Left lobe of liver (tissue), 2 donors: ENCODE measurements around the gene VTI1A. TPM values are rescaled to one million over a fixed set of nuclear protein-coding genes. Genes with fewer than 3 reads are reported as not detected.
A peak's percentile ranks its signal among the peaks of the same experiment; 100 is the strongest.
"Not testable (repeated sequence)": the region's sequence is repeated elsewhere in the genome, so short reads cannot be mapped to it uniquely, and the experiment has no call there.

ENCODE experiments used
- ATAC-seq: fragments of 200-7000 bp; cut with Tn5 transposase; one replicate; pipeline ENCODE4 v1.9.1; 2020; ENCODE audit warnings: mild to moderate bottlenecking, moderate library complexity
- DNase-seq: peaks from one replicate; pipeline ENCODE4 v3.0.0-alpha.2; 2020; ENCODE audit warnings: low spot score
- total RNA-seq: library from RNA; stranded (reverse); gene quantifications from one replicate; pipeline ENCODE4 v1.2.1, GENCODE V29; 2021
- donor health status: DM: no; HTN: no; CAD: no; lungs with moderate emphysema.
- donor health status: DM: no; HTN: yes; CAD: no.

VTI1A gene
- 9.9 TPM for total RNA-seq

DNA sequence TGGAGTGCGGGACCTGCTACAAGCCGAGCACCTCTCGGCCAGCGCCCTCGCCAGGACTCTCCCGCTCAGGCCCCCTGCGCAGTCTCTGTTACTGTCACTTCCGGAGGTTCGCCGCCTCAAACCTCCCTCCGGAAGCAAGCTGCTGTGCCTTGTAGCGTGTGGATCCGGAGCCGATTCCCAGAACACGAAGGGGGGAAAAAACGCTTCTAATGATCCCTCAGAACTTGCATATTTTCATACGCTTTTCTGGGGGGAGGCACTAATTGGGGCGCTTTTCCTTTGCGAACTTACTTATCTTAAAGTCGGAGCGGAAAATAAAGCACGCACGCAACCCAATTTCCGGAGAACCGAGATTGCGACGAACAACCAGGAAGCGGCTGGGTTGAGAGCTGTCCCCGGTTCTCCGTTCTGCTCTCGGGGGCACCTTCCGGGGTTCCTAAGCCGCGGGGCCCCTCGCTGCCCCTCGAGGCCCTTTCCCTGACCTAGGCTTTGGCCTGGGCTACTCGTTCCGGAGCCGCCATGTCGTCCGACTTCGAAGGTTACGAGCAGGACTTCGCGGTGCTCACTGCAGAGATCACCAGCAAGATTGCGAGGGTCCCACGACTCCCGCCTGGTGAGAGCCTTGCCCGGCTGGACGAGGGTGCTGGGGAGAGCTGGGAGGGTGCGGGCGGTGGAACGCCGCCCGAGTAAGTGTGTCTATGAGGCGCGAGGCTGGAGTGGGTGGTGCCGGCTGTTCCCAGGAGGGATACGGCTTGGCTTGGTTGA is at the start of gene VTI1A, which contains the start of gene ZDHHC6:
VTI1A (plus strand) TSS at position 361 of the 765 bp plus-strand sequence; CDS start at position 520, 159 bp downstream.
ZDHHC6 (minus strand) TSS at position 60 of the 765 bp plus-strand sequence. CDS start 1,478 bp downstream, outside the sequence.
- ATAC-seq (peak; percentile 97), DNase-seq (peak; percentile 87)

GRCh38 chr10:112397592-112397991 is 49.4 kb upstream of the VTI1A start:
- no peak for ATAC-seq
- DNase-seq, result no peak

DNA sequence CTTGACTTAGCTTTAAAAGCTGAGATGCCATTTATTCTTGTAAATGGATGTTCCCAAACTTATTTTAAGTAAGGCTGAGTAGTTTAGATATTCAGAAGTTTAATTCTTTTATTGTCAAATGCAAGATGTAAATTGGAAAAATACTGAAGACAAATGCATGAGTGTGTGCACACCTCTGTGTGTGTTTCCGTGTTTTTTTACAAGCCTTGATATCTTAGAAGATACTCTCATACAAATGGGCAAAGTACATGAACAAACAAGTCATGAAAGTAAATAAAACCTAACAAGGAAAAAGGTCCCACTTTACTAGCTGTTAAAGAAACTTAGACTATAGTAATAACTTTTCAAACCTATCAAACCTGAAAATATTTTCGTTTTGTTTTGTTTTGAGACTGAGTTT is 44.1 kb upstream of the VTI1A start:
- ATAC-seq (peak; percentile 34), DNase-seq (no peak)

DNA sequence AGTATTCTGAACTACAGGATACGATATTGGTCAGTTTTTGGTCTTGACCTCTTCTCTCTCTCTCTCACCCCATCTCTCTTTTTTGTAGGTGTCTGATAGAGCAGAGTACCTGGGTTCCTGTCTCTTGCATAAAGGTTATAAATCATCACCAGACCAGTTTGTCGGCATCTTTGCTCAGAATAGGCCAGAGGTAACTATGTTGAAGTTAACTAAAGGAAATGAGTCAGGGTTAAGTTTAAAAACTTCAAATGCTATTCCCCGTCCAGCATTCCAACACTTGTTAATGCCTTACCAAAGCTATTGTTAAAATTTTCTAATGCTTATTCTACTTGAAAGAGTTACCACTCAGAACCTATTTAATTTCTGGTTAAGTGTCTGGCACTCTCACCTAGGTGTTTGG is 42.4 kb upstream of the VTI1A start:
- ATAC-seq, result no peak
- DNase-seq, result no peak

DNA sequence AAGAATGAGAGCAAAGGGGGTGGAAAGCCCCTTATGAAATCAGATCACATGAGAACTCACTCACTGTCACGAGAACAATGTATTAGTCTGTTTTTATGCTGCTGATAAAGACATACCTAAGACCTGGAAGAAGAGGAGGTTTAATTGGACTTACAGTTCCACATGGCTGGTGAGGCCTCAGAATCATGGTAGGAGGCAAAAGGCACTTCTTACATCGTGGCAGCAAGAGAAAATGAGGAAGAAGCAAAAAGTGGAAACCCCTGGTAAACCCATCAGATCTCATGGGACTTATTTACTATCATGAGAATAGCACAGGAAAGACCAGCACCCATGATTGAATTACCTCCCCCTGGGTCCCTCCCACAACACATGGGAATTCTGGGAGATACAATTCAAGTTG is 40.2 kb upstream of the VTI1A start:
- ATAC-seq, DNase-seq: not testable (repeated sequence)

DNA sequence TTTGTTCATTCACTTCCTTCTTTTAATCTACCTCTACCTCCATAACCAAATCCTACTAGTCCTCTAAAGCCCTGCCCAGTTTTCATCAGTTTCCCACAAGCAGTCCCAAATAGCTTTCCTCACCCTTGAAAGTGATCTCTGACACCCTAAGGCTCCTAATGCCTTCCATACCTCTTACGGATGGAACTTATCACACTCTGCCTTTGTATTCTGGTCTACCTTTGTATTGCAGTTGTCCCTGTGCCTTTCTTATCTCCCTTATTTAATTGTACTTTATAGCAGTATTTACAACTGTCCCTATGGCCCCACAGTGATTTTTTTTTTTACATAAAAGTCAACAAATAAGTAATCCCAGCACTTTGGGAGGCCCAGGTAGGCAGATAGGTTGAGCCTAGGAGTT is 39.3 kb upstream of the VTI1A start:
- ATAC-seq (no peak), DNase-seq (no peak)

GRCh38 chr10:112409299-112409698 is 37.7 kb upstream of the VTI1A start:
- no peak for ATAC-seq
- DNase-seq, result no peak

DNA sequence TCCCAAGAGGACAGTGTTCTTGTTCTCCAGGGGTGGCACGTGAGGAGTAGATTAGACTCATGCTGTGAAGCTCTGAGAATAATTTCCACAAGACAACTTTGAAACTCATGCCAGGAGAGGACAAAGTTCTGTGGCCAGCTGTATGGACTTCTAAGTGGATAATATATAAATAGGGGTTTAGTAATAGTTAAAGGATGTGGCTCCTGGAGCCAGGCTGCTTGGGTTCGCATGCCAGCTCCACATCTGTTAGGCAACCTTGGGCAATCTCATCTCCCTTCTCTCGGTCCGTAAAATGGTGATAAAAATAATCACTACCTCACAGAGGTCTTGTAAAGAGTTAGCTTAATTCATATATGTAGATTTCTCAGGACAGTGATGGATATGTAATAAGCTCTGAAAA is 37.3 kb upstream of the VTI1A start:
- DNase-seq (no peak), ATAC-seq (no peak)

GRCh38 chr10:112412696-112413095 is 34.3 kb upstream of the VTI1A start:
- ATAC-seq (no peak), DNase-seq (no peak)

DNA sequence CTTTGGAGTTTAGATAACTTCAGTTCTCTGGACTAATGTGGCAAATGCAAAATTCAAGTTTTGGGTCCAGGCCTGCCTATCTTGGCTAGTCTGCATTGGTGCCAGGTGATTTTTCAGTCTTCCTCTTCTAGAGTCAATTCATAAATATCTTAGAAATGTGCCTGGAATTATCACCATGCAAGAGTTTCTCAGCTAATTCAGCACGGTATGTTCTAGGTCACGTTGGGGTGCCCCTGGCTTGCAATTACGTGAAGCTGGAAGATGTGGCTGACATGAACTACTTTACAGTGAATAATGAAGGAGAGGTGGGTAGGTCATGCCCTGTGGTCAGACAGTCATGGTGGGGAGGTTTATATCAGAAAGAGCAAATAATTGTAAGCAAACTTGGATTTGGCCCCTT is 25.3 kb upstream of the VTI1A start:
- ATAC-seq (no peak), DNase-seq (no peak)

DNA sequence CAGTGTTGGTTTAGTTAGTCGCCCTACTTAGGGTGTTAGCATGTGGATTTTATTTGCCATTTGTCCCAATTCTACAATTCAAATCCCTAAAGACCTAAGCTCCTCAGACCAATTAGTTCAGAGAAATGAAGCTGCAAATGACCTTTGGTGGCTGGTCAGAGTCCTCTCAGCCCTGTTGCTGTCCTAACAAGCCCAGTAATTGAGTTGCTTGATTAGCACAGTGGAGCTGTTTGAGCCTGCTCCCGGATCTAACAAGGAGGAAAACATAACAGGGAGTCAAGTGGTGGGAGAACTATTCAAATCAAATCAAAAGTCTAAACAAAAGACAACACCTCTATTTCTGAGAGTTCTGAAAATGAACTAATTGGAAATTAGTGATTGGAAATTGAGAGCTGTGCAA is 22.4 kb upstream of the VTI1A start:
- peak; percentile 52 for DNase-seq
- peak; percentile 84 for ATAC-seq

DNA sequence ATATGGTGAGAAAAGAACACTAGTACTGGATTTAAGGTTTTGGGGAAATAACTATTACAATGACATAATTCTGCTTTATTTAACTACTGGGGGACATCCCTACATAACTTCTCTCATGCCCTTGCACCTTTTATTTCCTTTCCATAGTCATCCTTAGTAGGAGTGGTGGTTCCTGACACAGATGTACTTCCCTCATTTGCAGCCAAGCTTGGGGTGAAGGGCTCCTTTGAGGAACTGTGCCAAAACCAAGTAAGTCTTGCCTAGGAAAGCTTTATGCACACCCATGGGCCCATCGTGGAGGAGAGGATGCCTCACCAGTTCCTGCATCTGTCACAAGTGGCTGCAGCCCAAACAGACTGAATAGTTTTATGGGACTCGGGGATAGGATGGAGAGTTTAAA is 20.9 kb upstream of the VTI1A start:
- ATAC-seq (no peak), DNase-seq (no peak)

DNA sequence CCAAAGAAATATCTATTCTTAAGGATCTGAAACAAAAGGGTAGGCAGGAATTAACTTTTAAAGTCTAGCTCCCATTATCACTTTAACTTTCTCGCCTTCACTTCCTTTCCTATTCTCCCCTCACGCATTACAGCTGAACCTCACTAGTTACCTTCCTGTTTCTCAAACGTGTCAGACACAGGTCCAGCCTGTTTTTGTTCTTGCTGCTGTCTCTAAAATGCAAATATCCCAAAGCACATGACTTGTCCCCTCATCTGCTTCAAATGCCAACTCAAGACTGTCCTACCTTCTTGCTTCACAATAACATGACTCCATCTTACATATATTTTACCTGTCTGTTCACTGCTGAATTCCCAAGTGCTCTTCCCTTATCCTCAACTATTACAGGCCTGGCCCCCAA is 17.9 kb upstream of the VTI1A start:
- ATAC-seq (no peak), DNase-seq (no peak)

GRCh38 chr10:112429654-112430230 is 17.3 kb upstream of the VTI1A start:
- DNase-seq (peak; percentile 46), ATAC-seq (peak; percentile 85)

GRCh38 chr10:112433136-112433535 is 13.9 kb upstream of the VTI1A start:
- no peak for ATAC-seq

DNA sequence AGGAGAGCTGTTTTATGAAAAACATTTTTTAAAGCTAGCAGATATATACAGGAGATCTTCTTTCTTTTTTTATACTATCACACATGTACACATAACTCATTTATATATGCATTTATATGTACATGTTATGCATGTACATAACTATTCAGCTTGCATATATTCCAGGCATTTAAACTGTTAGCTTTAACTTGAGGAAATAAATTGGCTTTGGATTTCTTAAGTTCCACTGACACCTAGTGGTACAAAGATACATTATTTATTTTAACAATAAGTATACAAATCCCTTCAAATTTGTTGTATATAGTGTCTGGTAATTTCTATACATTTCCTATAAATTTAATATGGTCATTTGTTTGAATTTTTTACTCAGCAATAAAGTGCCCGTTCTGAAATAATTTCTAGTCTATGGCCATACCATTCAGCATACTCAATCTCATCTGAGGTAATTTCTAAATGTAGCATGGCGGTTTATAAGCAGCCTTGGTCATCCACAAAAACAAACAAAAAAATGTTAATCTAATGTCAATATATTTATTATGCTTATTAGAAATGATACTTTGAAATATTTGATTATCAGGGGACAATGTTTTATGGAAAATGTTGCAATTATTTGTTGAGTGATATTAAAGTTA is 11.9 kb upstream of the VTI1A start:
- DNase-seq, result no peak
- peak; percentile 77 for ATAC-seq

More at GRCh38 chr10:112433136-112433535, 13.9 kb upstream of the VTI1A start:
- no peak for DNase-seq

GRCh38 chr10:112438356-112438755 is 8.7 kb upstream of the VTI1A start:
- DNase-seq (no peak), ATAC-seq (no peak)

DNA sequence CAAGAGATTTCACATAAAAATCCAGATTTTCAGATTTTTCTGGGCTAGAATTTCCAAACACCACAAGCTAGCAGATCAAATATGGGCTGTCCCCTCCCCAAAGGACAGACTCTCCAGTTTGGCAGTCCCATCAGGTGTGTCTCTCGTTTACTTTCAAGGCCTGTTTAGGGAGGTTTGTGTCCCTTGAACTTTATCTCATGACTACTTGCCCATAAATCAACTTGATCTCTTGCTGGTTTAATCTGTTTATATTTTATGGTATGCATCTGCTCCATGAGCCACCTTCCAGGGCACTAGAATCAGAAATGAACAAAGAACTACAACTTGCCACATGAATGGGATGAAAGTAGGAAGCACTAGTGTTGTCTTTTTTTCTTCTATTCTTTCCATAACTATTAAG is 5.5 kb upstream of the VTI1A start:
- DNase-seq (no peak), ATAC-seq (no peak)

- ATAC-seq (no peak), DNase-seq (no peak)
Measured at GRCh38 chr10:112442063-112442462, 5.0 kb upstream of the VTI1A start.

GRCh38 chr10:112446055-112446854 is 760 bp upstream of the VTI1A start:
- ATAC-seq, result peak; percentile 17
- DNase-seq, result no peak

- DNase-seq, result no peak
- ATAC-seq, result no peak
Measured at GRCh38 chr10:112447620-112447928, 559 bp downstream of the VTI1A start.
